ENCODE results near the gene TULP4.
"Not testable (repeated sequence)": the region's sequence is repeated elsewhere in the genome, so short reads cannot be mapped to it uniquely, and the experiment has no call there.

TULP4 gene

GRCh38 chr6:158293122-158293521 is 19.1 kb upstream of the TULP4 start:
- DNase-seq (ENCODE audit: low read depth) = no peak

- DNase-seq (ENCODE audit: low read depth) = not testable (repeated sequence)
These were observed 16.1 kb upstream of the TULP4 start for GRCh38 chr6:158295976-158296853.

- not testable (repeated sequence) for DNase-seq (ENCODE audit: low read depth)
These were observed 15.4 kb upstream of the TULP4 start for GRCh38 chr6:158296854-158297324.

GRCh38 chr6:158297657-158298056 is 14.6 kb upstream of the TULP4 start:
- not testable (repeated sequence) for DNase-seq (ENCODE audit: low read depth)

- DNase-seq (ENCODE audit: low read depth) = not testable (repeated sequence)
These were observed 11.7 kb upstream of the TULP4 start for GRCh38 chr6:158300306-158301143.

GRCh38 chr6:158301561-158301960 is 10.7 kb upstream of the TULP4 start:
- not testable (repeated sequence) for DNase-seq (ENCODE audit: low read depth)

GRCh38 chr6:158302195-158302796 is 10.0 kb upstream of the TULP4 start:
- DNase-seq (ENCODE audit: low read depth) = not testable (repeated sequence)

GRCh38 chr6:158303210-158303731 is 9.0 kb upstream of the TULP4 start:
- DNase-seq (ENCODE audit: low read depth) = no peak

GRCh38 chr6:158304254-158304653 is 8.0 kb upstream of the TULP4 start:
- DNase-seq (ENCODE audit: low read depth) = no peak

- no peak for DNase-seq (ENCODE audit: low read depth)
These were observed 2.5 kb upstream of the TULP4 start for GRCh38 chr6:158309814-158310213.

- DNase-seq (ENCODE audit: low read depth) = no peak
These were observed 1.1 kb upstream of the TULP4 start for GRCh38 chr6:158311193-158311592.

GRCh38 chr6:158311626-158312025 is 639 bp upstream of the TULP4 start:
- no peak for DNase-seq (ENCODE audit: low read depth)

- DNase-seq (ENCODE audit: low read depth) = no peak
These were observed 570 bp downstream of the TULP4 start for GRCh38 chr6:158312672-158313397.

- DNase-seq (ENCODE audit: low read depth) = no peak
These were observed 1.7 kb downstream of the TULP4 start for GRCh38 chr6:158313989-158314388.

- DNase-seq (ENCODE audit: low read depth) = no peak
These were observed 2.5 kb downstream of the TULP4 start for GRCh38 chr6:158314737-158315136.

- no peak for DNase-seq (ENCODE audit: low read depth)
These were observed 3.8 kb downstream of the TULP4 start for GRCh38 chr6:158316022-158316421.

GRCh38 chr6:158321960-158322359 is 9.7 kb downstream of the TULP4 start:
- DNase-seq (ENCODE audit: low read depth) = no peak

- DNase-seq (ENCODE audit: low read depth) = no peak
These were observed 10.1 kb downstream of the TULP4 start for GRCh38 chr6:158322400-158322723.

GRCh38 chr6:158322724-158323560 is 10.7 kb downstream of the TULP4 start:
- DNase-seq (ENCODE audit: low read depth) = no peak

- no peak for DNase-seq (ENCODE audit: low read depth)
These were observed 11.3 kb downstream of the TULP4 start for GRCh38 chr6:158323561-158323958.

GRCh38 chr6:158324136-158324535 is 11.9 kb downstream of the TULP4 start:
- no peak for DNase-seq (ENCODE audit: low read depth)
